Prostate gland (tissue), 2 donors: ENCODE results near the gene TMSB4X. TPM values are rescaled to one million over a fixed set of nuclear protein-coding genes. Genes with fewer than 3 reads are reported as not detected.

Experiments used
- DNase-seq: peaks from one replicate; pipeline ENCODE4 v3.0.0-alpha.2; 2019; ENCODE audit warnings: low spot score
- H3K27ac ChIP-seq, 2 donors: fragments of 200-600 bp; sonication (generic); 2 replicates each; pipeline ENCODE4 v1.5.1; 2017 to 2019
- H3K27me3 ChIP-seq: fragments of 200-600 bp; sonication (generic); replicated peaks from 2 replicates; pipeline ENCODE4 v1.5.1; 2019; ENCODE audit not compliant: insufficient read depth
- H3K36me3 ChIP-seq, 2 donors: fragments of 200-600 bp; sonication (generic); 1 replicate in 1 of 2; 2 replicates in 1 of 2; pipeline versions ENCODE4 v1.5.1 to v1.8.1; 2017 to 2019
- H3K4me1 ChIP-seq: fragments of 200-600 bp; sonication (generic); replicated peaks from 2 replicates; pipeline ENCODE4 v1.5.1; 2019
- H3K4me3 ChIP-seq, 2 donors: fragments of 200-600 bp; sonication (generic); 2 replicates each; pipeline ENCODE4 v1.5.1; 2017 to 2019
- H3K9me3 ChIP-seq: fragments of 200-600 bp; sonication (generic); 2 replicates; pipeline ENCODE4 v1.5.1; 2017
- CTCF ChIP-seq, 4 experiments: fragments of 200-600 bp in 2 of 4; fragments of 450-650 bp in 2 of 4; sonication (generic) in 2 of 4; IDR thresholded peaks; 1 replicate in 3 of 4; 2 replicates in 1 of 4; pipeline ENCODE4 v1.5.1; 2016 to 2019; ENCODE audit warnings: antibody characterized with exemption in 4 of 4, mild to moderate bottlenecking in 2 of 4, moderate library complexity in 2 of 4
- POLR2A ChIP-seq: fragments of 450-650 bp; IDR thresholded peaks from one replicate; pipeline ENCODE4 v1.6.1; 2016; ENCODE audit warnings: antibody characterized with exemption, mild to moderate bottlenecking
- POLR2AphosphoS5 ChIP-seq: sonication (generic); formaldehyde crosslinking; IDR thresholded peaks from one replicate; pipeline ENCODE4 v1.6.1; 2017; ENCODE audit warnings: antibody characterized with exemption
- WGBS: methylation state at CpG from one replicate; pipeline ENCODE4 v1.1.5; 2018; 5-methylcytosine and 5-hydroxymethylcytosine counted together
- intact Hi-C: fragments of 100-400 bp; cut with DNase I; formaldehyde crosslinking; loops from one replicate; pipeline ENCODE4 v1.14.2; 2022
- total RNA-seq, 2 donors: library from RNA; depleted of rRNA; stranded (reverse); fragments of >200 nt; gene quantifications; one replicate each; pipeline ENCODE4 v1.1.0, GENCODE V29; 2016

Gene TMSB4X
- total RNA-seq, 2 donors from 2014 or later = 1,116 to 1,330 TPM

GRCh38 chrX:13022926-13023325, 48.0 kb downstream of the TMSB4X start:
- intact Hi-C loops = no loop called here
- no peaks in the 10 kb centered on the region for H3K27me3 ChIP-seq
- TF ChIP-seq POLR2AphosphoS5 = no peak

GRCh38 chrX:13023567-13023966, 48.7 kb downstream of the TMSB4X start:
- TF ChIP-seq CTCF (IDR thresholded peaks at IDR 0.05) = no peak
- TF ChIP-seq POLR2AphosphoS5 = no peak
- no peak for TF ChIP-seq POLR2A
- intact Hi-C loops = no loop called here
- no peaks in the 10 kb centered on the region for H3K4me1 ChIP-seq
- DNase-seq = no peak
- H3K36me3 ChIP-seq = no peaks in the 10 kb centered on the region
- WGBS = 95% methylated on average over 3 of the region's 3 CpGs
- no peaks in the 10 kb centered on the region for H3K9me3 ChIP-seq
- no peak overlapping the region for H3K4me3 ChIP-seq
- no peaks in the 10 kb centered on the region for H3K27me3 ChIP-seq
- H3K27ac ChIP-seq = no peak overlapping the region

More at GRCh38 chrX:13022926-13023325, 48.0 kb downstream of the TMSB4X start:
- no peaks in the 10 kb centered on the region for H3K36me3 ChIP-seq
- no peaks in the 10 kb centered on the region for H3K9me3 ChIP-seq
- no peak overlapping the region for H3K4me3 ChIP-seq
- 55% methylated on average over 2 of the region's 2 CpGs for WGBS
- H3K4me1 ChIP-seq = no peaks in the 10 kb centered on the region
- H3K27ac ChIP-seq = no peak overlapping the region
- no peak for DNase-seq

GRCh38 chrX:13023979-13024378, 49.1 kb downstream of the TMSB4X start:
- Histone ChIP-seq H3K4me3 (no peak overlapping the region), H3K4me1 (no peaks in the 10 kb centered on the region), H3K9me3 (no peaks in the 10 kb centered on the region), H3K27ac (no peak overlapping the region), H3K36me3 (no peaks in the 10 kb centered on the region), H3K27me3 (no peaks in the 10 kb centered on the region)
- no peak for DNase-seq
- TF ChIP-seq CTCF (IDR thresholded peaks at IDR 0.05) = no peak
- no peak for TF ChIP-seq POLR2A
- TF ChIP-seq POLR2AphosphoS5 = no peak
- intact Hi-C loops = no loop called here
- 68% methylated on average over 4 of the region's 4 CpGs for WGBS

GRCh38 chrX:13024986-13025385, 50.1 kb downstream of the TMSB4X start:
- intact Hi-C loops = no loop called here
- Histone ChIP-seq H3K9me3 (no peaks in the 10 kb centered on the region), H3K36me3 (no peaks in the 10 kb centered on the region), H3K27me3 (no peaks in the 10 kb centered on the region), H3K27ac (no peak overlapping the region), H3K4me3 (no peak overlapping the region), H3K4me1 (no peaks in the 10 kb centered on the region)
- WGBS = 83% methylated on average over 3 of the region's 3 CpGs
- no peak for TF ChIP-seq POLR2A
- no peak for TF ChIP-seq POLR2AphosphoS5
- TF ChIP-seq CTCF (IDR thresholded peaks at IDR 0.05) = no peak
- DNase-seq = no peak

Other genes starting within 250 kb of the TMSB4X start
- 100 to 1,000 TPM in 1 of 2 donors, 10 to 100 TPM in 1; 43.0 to 567 TPM for gene PRPS2, start 183.7 kb upstream of the TMSB4X start, total RNA-seq
- 1 to 10 TPM in 1 of 2 donors, under 1 TPM in 1; 0.57 to 1.6 TPM for gene TLR7, start 108.0 kb upstream of the TMSB4X start, total RNA-seq
- under 1 TPM; 0.18 to 0.57 TPM for gene TLR8, start 68.5 kb upstream of the TMSB4X start, total RNA-seq
- gene FAM9C, start 69.5 kb downstream of the TMSB4X start, total RNA-seq = 1 to 10 TPM in 1 of 2 donors, not detected in 1; 6.5 TPM